PC-3 (cell line): ENCODE results near the gene FOXP1.

Experiments used
- EZH2 ChIP-seq: fragments of 300-600 bp; sonication (generic); IDR thresholded peaks from one replicate; pipeline ENCODE4 v1.6.1; 2017; ENCODE audit warnings: antibody characterized with exemption, mild to moderate bottlenecking, low read length; ENCODE audit not compliant: unreplicated experiment
- EZH2phosphoT487 ChIP-seq: fragments of 300-600 bp; sonication (generic); IDR thresholded peaks from 2 replicates; pipeline ENCODE4 v1.6.1; 2018; ENCODE audit warnings: mild to moderate bottlenecking, antibody characterized with exemption, low read length, borderline replicate concordance
- TF ChIP-seq, protein P1 (sequence below): fragments of 300-600 bp; sonication (generic); conservative IDR thresholded peaks from 2 replicates; pipeline ENCODE4 v1.5.1; 2017; ENCODE audit warnings: antibody characterized with exemption, low read depth, mild to moderate bottlenecking, low read length

DNA sequence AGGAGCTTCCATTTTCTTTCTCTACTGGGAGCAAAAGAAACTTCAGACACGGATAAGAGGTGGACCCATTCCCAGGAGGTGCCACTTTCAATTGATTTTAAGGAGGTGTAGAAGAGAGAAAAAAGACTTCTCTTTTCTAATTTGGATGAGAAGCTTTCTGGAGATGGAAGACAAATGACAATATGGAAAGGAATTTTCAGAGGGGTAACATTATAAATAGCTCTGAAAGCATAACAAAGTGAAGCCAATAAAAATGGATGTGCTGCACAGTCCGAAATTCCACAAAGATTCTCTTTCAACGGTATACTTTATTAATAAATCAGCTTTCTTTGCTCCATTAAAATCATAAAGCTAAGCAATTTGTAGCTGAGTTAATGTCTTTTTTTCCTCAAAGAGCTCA, 663.9 kb downstream of the FOXP1 start:
- TF ChIP-seq, protein P1, sequence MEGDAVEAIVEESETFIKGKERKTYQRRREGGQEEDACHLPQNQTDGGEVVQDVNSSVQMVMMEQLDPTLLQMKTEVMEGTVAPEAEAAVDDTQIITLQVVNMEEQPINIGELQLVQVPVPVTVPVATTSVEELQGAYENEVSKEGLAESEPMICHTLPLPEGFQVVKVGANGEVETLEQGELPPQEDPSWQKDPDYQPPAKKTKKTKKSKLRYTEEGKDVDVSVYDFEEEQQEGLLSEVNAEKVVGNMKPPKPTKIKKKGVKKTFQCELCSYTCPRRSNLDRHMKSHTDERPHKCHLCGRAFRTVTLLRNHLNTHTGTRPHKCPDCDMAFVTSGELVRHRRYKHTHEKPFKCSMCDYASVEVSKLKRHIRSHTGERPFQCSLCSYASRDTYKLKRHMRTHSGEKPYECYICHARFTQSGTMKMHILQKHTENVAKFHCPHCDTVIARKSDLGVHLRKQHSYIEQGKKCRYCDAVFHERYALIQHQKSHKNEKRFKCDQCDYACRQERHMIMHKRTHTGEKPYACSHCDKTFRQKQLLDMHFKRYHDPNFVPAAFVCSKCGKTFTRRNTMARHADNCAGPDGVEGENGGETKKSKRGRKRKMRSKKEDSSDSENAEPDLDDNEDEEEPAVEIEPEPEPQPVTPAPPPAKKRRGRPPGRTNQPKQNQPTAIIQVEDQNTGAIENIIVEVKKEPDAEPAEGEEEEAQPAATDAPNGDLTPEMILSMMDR = no peak
- TF ChIP-seq EZH2 (no peak), EZH2phosphoT487 (no peak)
